Upper lobe of left lung (tissue), 6 donors: ENCODE results near the gene KCNIP3. TPM values are rescaled to one million over a fixed set of nuclear protein-coding genes. Genes with fewer than 3 reads are reported as not detected.
A peak's percentile ranks its signal among the peaks of the same experiment; 100 is the strongest.

Experiments used
- ATAC-seq, 2 donors: fragments of 200-7000 bp; cut with Tn5 transposase; one replicate each; pipeline ENCODE4 v1.9.1; 2022; ENCODE audit warnings: mild to moderate bottlenecking in 2 of 2, moderate library complexity in 2 of 2; ENCODE audit not compliant: low FRiP score in 2 of 2
- DNase-seq, 2 donors: peaks; one replicate each; pipeline ENCODE4 v3.0.0-alpha.2; 2019 to 2020
- H3K27ac ChIP-seq, 4 donors: fragments of 200-600 bp; sonication (generic); one replicate each; pipeline ENCODE4 v1.5.1; 2016 to 2019
- H3K27me3 ChIP-seq, 4 donors: fragments of 200-600 bp; sonication (generic); one replicate each; pipeline ENCODE4 v1.5.1; 2017 to 2019
- H3K36me3 ChIP-seq, 4 donors: fragments of 200-600 bp; sonication (generic); one replicate each; pipeline ENCODE4 v1.5.1; 2016 to 2019
- H3K4me1 ChIP-seq, 4 donors: fragments of 200-600 bp; sonication (generic); one replicate each; pipeline ENCODE4 v1.5.1; 2018 to 2019
- H3K4me3 ChIP-seq, 4 donors: fragments of 200-600 bp; sonication (generic); one replicate each; pipeline ENCODE4 v1.5.1; 2017 to 2019; ENCODE audit warnings: mild to moderate bottlenecking in 2 of 4, moderate library complexity in 1 of 4
- H3K9me3 ChIP-seq, 4 donors: fragments of 200-600 bp; sonication (generic); one replicate each; pipeline ENCODE4 v1.5.1; 2018 to 2019
- CTCF ChIP-seq, 6 experiments: fragments of 450-650 bp in 4 of 6; fragments of 200-600 bp in 2 of 6; sonication (generic) in 2 of 6; IDR thresholded peaks; one replicate each; pipeline ENCODE4 v1.5.1; 2016 to 2019; ENCODE audit warnings: antibody characterized with exemption in 6 of 6
- EP300 ChIP-seq, 4 donors: sonication (generic); formaldehyde crosslinking; IDR thresholded peaks; one replicate each; pipeline ENCODE4 v1.5.1; 2017; ENCODE audit warnings: antibody characterized with exemption in 4 of 4, control low read depth in 2 of 4
- POLR2A ChIP-seq, 4 donors: fragments of 450-650 bp; IDR thresholded peaks; one replicate each; pipeline ENCODE4 v1.5.1; 2016 to 2017; ENCODE audit warnings: antibody characterized with exemption in 4 of 4, mild to moderate bottlenecking in 2 of 4
- POLR2AphosphoS5 ChIP-seq, 2 donors: sonication (generic); formaldehyde crosslinking; IDR thresholded peaks; one replicate each; pipeline ENCODE4 v1.5.1; 2017; ENCODE audit warnings: antibody characterized with exemption in 2 of 2
- WGBS, 2 donors: methylation state at CpG; one replicate each; pipeline ENCODE4 v1.1.5; 2017 to 2018; 5-methylcytosine and 5-hydroxymethylcytosine counted together
- total RNA-seq, 6 donors: library from RNA; depleted of rRNA in 4 of 6; stranded (reverse); fragments of >200 nt in 4 of 6; gene quantifications; one replicate each; pipeline versions ENCODE4 v1.1.0 to v1.2.1, GENCODE V29; 2016 to 2021
- donor health status: DM: no; HTN: no; CAD: no; lungs with moderate emphysema.
- donor health status: DM: no; HTN: yes; CAD: no; lungs with severe emphysema.

KCNIP3 gene
- total RNA-seq, 6 donors from 2014 or later = 1.0 to 5.9 (median 2.5) TPM

GRCh38 chr2:95310216-95310615 lies 13.1 kb downstream of the KCNIP3 start:
- peak in 1 of 2 donors; percentile 45 for DNase-seq
- no peak overlapping the region for H3K27ac ChIP-seq
- WGBS, 2 donors = 60 to 62% methylated on average over 1 to 8 of the region's 8 CpGs

GRCh38 chr2:95310651-95311050 lies 13.5 kb downstream of the KCNIP3 start:
- Histone ChIP-seq H3K27me3 (no peaks in the 10 kb centered on the region), H3K9me3 (no peaks in the 10 kb centered on the region), H3K36me3 (no peaks in the 10 kb centered on the region), H3K4me1 (peaks cover 0 to under 1% (median 0%) of the 10 kb centered on the region in 4 donors), H3K27ac (no peak overlapping the region), H3K4me3 (no peak overlapping the region)
- DNase-seq (no peak), ATAC-seq (no peak)
- 87 to 100% methylated on average over 4 of the region's 4 CpGs for WGBS, 2 donors
- TF ChIP-seq CTCF (IDR thresholded peaks at IDR 0.05) (no peak), POLR2AphosphoS5 (IDR thresholded peaks at IDR 0.05) (no peak), POLR2A (IDR thresholded peaks at IDR 0.05) (no peak), EP300 (IDR thresholded peaks at IDR 0.05) (no peak)

More at GRCh38 chr2:95310216-95310615, 13.1 kb downstream of the KCNIP3 start:
- Histone ChIP-seq H3K27me3 (no peaks in the 10 kb centered on the region), H3K4me1 (peaks cover 0 to 5% (median 2%) of the 10 kb centered on the region in 4 donors), H3K4me3 (no peak overlapping the region), H3K9me3 (no peaks in the 10 kb centered on the region), H3K36me3 (no peaks in the 10 kb centered on the region)
- ATAC-seq = no peak
- TF ChIP-seq CTCF (IDR thresholded peaks at IDR 0.05) = no peak
- TF ChIP-seq POLR2AphosphoS5 (IDR thresholded peaks at IDR 0.05) = no peak
- TF ChIP-seq POLR2A (IDR thresholded peaks at IDR 0.05) = no peak

GRCh38 chr2:95311815-95312542 lies 14.8 kb downstream of the KCNIP3 start:
- no peaks in the 10 kb centered on the region for H3K4me1 ChIP-seq
- DNase-seq (peak in 1 of 2 donors; percentile 45), ATAC-seq (no peak)
- no peaks in the 10 kb centered on the region for H3K9me3 ChIP-seq
- TF ChIP-seq POLR2AphosphoS5 (IDR thresholded peaks at IDR 0.05) = no peak
- no peak for TF ChIP-seq CTCF (IDR thresholded peaks at IDR 0.05)
- no peak for TF ChIP-seq POLR2A (IDR thresholded peaks at IDR 0.05)
- no peak for TF ChIP-seq EP300 (IDR thresholded peaks at IDR 0.05)
- H3K27me3 ChIP-seq = no peaks in the 10 kb centered on the region
- H3K27ac ChIP-seq = no peak overlapping the region
- WGBS, 2 donors = 73 to 87% methylated on average over 15 to 26 of the region's 26 CpGs
- no peak overlapping the region for H3K4me3 ChIP-seq
- no peaks in the 10 kb centered on the region for H3K36me3 ChIP-seq

GRCh38 chr2:95312543-95313201 lies 15.5 kb downstream of the KCNIP3 start:
- DNase-seq (peak in 1 of 2 donors; percentile 58), ATAC-seq (no peak)
- no peaks in the 10 kb centered on the region for H3K9me3 ChIP-seq
- no peak overlapping the region for H3K27ac ChIP-seq
- H3K4me3 ChIP-seq = no peak overlapping the region
- no peaks in the 10 kb centered on the region for H3K36me3 ChIP-seq
- TF ChIP-seq CTCF (IDR thresholded peaks at IDR 0.05) (no peak), EP300 (IDR thresholded peaks at IDR 0.05) (no peak), POLR2A (IDR thresholded peaks at IDR 0.05) (no peak), POLR2AphosphoS5 (IDR thresholded peaks at IDR 0.05) (no peak)
- 82 to 89% methylated on average over 13 to 22 of the region's 24 CpGs for WGBS, 2 donors
- no peaks in the 10 kb centered on the region for H3K4me1 ChIP-seq
- no peaks in the 10 kb centered on the region for H3K27me3 ChIP-seq
